A673 (cell line): ENCODE data around the gene MKRN2.

ENCODE experiments used
- CTCF ChIP-seq: fragments of 300-800, 200-600 bp; sonication (generic); conservative IDR thresholded peaks from 2 replicates; pipeline ENCODE4 v1.5.1; 2017; ENCODE audit warnings: low read depth, mild to moderate bottlenecking, antibody characterized with exemption, low read length, moderate library complexity, mixed read lengths
- EZH2 ChIP-seq: fragments of 200-600 bp; sonication (generic); IDR thresholded peaks from 2 replicates; pipeline ENCODE4 v1.6.1; 2017; ENCODE audit warnings: borderline replicate concordance, low read depth, mild to moderate bottlenecking, mixed read lengths, antibody characterized with exemption, low read length; ENCODE audit not compliant: poor library complexity, severe bottlenecking

- no peak for TF ChIP-seq EZH2
- TF ChIP-seq CTCF: no peak
These were observed 2.6 kb downstream of the MKRN2 start for GRCh38 chr3:12559520-12559919.
